ENCODE data around the gene FBXO38. TPM values are rescaled to one million over a fixed set of nuclear protein-coding genes. Genes with fewer than 3 reads are reported as not detected.

FBXO38 gene
- total RNA-seq, 1 experiment from 2014 or later, result 34.5 TPM

DNA sequence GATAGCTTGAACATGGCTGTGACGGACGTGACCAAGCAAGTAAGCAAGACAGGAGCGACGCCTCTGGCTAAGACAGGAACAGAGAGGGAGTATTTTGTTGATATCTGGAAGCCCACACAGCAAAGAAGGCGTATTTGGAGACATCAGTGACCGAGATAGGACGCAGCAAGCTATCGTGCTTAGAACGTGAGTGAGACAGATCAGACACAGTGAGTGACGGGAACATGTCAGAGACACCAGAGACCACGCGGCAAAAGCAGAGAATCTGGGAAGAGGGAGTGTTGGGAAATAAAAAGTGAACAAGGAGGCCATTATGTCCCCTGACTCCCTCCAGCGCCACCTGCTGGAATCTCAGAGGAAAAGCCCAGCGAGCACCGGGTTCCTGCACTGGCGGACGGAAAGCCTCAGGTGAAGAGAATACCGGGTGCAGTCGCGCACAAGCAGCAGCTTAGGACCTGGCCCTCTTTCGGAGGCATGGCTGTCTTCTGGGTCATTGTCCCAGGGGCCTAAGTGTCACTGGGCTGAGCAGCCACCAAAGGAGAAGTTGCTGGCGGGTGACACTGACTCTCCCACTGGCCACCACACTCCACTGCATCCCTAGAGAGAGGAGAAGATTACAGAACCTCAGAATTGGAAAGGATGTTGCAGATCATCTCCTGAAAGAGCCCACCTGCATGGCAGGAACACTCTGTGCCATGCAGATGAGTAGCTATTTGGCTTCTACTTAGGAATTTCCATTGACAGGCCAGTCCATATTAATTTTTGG, 99.1 kb downstream of the FBXO38 start:
- Histone ChIP-seq H3K27me3 (ENCODE audit: control insufficient read depth, insufficient read depth, low read length) (peaks cover 22% of the 10 kb centered on the region), H3K36me3 (ENCODE audit: control insufficient read depth, insufficient read depth, low read length) (no peaks in the 10 kb centered on the region), H3K4me3 (ENCODE audit: low read depth in 2 of 2, low read length in 2 of 2) (peak overlapping the region in 1 of 2 experiments; percentile 39; a peak in 1 of 4 replicates), H3K4me1 (ENCODE audit: control insufficient read depth, insufficient read depth, low read length) (no peaks in the 10 kb centered on the region), H3K27ac (ENCODE audit: low read length) (no peak overlapping the region), H3K9me3 (ENCODE audit: control insufficient read depth, insufficient read depth, low read depth, low read length) (no peaks in the 10 kb centered on the region)
- DNase-seq (ENCODE audit: low read depth, low spot score), result peak; percentile 61
- POLR2A ChIA-PET, result no interaction called here
- no TSS peak for BruUV-seq (replicated peaks)
- TF ChIP-seq, protein P1, sequence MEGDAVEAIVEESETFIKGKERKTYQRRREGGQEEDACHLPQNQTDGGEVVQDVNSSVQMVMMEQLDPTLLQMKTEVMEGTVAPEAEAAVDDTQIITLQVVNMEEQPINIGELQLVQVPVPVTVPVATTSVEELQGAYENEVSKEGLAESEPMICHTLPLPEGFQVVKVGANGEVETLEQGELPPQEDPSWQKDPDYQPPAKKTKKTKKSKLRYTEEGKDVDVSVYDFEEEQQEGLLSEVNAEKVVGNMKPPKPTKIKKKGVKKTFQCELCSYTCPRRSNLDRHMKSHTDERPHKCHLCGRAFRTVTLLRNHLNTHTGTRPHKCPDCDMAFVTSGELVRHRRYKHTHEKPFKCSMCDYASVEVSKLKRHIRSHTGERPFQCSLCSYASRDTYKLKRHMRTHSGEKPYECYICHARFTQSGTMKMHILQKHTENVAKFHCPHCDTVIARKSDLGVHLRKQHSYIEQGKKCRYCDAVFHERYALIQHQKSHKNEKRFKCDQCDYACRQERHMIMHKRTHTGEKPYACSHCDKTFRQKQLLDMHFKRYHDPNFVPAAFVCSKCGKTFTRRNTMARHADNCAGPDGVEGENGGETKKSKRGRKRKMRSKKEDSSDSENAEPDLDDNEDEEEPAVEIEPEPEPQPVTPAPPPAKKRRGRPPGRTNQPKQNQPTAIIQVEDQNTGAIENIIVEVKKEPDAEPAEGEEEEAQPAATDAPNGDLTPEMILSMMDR (IDR thresholded peaks at IDR 0.05), result peak; percentile 91
- no peak for TF ChIP-seq TCF7L2 (IDR thresholded peaks at IDR 0.05; ENCODE audit: low read depth, low read length)
- no peak for TF ChIP-seq SIN3A (IDR thresholded peaks at IDR 0.05; ENCODE audit: borderline replicate concordance, insufficient read depth, low read depth, low read length)
- ATAC-seq, result peak; percentile 90
- in situ Hi-C loops (cut with HindIII; ENCODE audit: low pct_unique_long_range_greater_than_20kb, low sequenced_read_pairs) (no loop called here), intact Hi-C loops (cut with micrococcal nuclease; ENCODE audit: unreplicated experiment) (no loop called here)
- CTCF ChIA-PET, result interaction anchor here (0.5 to 0.6 kb wide), 2 partner anchors 146 to 248 kb away, joined by 3 read pairs; no protein-coding TSS in a partner anchor

DNA sequence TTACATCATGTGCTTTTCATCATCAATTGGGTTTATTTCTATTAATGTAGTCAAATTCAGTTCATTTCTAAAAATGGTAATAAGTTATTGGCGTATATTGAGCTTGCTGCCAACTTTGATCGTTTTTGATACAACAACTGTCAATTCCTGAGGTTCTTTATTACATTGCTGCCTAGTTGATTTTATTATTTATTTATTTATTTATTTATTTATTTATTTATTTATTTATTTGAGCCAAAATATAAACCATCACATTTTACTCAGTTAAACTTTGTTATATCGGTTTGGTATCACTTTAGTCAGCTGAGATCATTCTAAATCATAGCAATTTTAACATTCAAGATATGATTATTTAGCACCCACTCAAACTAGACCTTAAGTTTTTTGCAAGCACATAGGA, 100.0 kb downstream of the FBXO38 start:
- ChIA-PET CTCF (no interaction called here), POLR2A (no interaction called here)
- BruUV-seq (replicated peaks), result no TSS peak
- TF ChIP-seq POLR2AphosphoS5 (IDR thresholded peaks at IDR 0.05; ENCODE audit: low read depth, low read length) (no peak), SIN3A (IDR thresholded peaks at IDR 0.05; ENCODE audit: borderline replicate concordance, insufficient read depth, low read depth, low read length) (no peak)
- TF ChIP-seq, protein P2, sequence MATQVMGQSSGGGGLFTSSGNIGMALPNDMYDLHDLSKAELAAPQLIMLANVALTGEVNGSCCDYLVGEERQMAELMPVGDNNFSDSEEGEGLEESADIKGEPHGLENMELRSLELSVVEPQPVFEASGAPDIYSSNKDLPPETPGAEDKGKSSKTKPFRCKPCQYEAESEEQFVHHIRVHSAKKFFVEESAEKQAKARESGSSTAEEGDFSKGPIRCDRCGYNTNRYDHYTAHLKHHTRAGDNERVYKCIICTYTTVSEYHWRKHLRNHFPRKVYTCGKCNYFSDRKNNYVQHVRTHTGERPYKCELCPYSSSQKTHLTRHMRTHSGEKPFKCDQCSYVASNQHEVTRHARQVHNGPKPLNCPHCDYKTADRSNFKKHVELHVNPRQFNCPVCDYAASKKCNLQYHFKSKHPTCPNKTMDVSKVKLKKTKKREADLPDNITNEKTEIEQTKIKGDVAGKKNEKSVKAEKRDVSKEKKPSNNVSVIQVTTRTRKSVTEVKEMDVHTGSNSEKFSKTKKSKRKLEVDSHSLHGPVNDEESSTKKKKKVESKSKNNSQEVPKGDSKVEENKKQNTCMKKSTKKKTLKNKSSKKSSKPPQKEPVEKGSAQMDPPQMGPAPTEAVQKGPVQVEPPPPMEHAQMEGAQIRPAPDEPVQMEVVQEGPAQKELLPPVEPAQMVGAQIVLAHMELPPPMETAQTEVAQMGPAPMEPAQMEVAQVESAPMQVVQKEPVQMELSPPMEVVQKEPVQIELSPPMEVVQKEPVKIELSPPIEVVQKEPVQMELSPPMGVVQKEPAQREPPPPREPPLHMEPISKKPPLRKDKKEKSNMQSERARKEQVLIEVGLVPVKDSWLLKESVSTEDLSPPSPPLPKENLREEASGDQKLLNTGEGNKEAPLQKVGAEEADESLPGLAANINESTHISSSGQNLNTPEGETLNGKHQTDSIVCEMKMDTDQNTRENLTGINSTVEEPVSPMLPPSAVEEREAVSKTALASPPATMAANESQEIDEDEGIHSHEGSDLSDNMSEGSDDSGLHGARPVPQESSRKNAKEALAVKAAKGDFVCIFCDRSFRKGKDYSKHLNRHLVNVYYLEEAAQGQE (IDR thresholded peaks at IDR 0.05; ENCODE audit: insufficient read depth in 1 of 2, low read depth in 2 of 2, low read length in 1 of 2), result no peak
- Histone ChIP-seq H3K9me3 (ENCODE audit: control insufficient read depth, insufficient read depth, low read depth, low read length) (no peaks in the 10 kb centered on the region), H3K4me3 (ENCODE audit: low read depth in 2 of 2, low read length in 2 of 2) (no peak overlapping the region), H3K36me3 (ENCODE audit: control insufficient read depth, insufficient read depth, low read length) (no peaks in the 10 kb centered on the region), H3K4me1 (ENCODE audit: control insufficient read depth, insufficient read depth, low read length) (no peaks in the 10 kb centered on the region), H3K27ac (ENCODE audit: low read length) (no peak overlapping the region), H3K27me3 (ENCODE audit: control insufficient read depth, insufficient read depth, low read length) (peaks cover 17% of the 10 kb centered on the region)
- ATAC-seq, result no peak
- no peak for DNase-seq (ENCODE audit: low read depth, low spot score)
- in situ Hi-C loops (cut with HindIII; ENCODE audit: low pct_unique_long_range_greater_than_20kb, low sequenced_read_pairs), result no loop called here
- intact Hi-C loops (cut with micrococcal nuclease; ENCODE audit: unreplicated experiment), result no loop called here

DNA sequence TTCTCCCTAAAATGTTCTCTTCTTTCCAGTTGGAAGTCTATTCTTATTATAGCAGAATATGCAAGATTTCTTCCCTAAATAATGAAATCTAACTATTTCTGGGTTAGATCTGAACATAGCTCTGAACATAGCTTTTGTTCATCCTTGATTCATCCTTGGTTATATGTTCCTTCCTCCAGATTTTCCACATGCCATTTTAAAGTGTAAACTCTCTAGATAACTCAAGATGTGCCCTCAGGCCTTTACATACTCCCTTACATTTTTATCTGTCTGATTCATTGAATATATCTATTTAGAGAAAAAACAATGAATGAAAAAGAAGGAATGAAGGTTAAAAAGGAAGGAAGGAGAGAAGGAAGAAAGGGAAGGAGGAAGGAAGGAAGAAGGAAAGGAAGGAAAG, 100.9 kb downstream of the FBXO38 start:
- BruUV-seq (replicated peaks), result no TSS peak
- in situ Hi-C loops (cut with HindIII; ENCODE audit: low pct_unique_long_range_greater_than_20kb, low sequenced_read_pairs), result no loop called here
- intact Hi-C loops (cut with micrococcal nuclease; ENCODE audit: unreplicated experiment), result no loop called here
- Histone ChIP-seq H3K4me1 (ENCODE audit: control insufficient read depth, insufficient read depth, low read length) (no peaks in the 10 kb centered on the region), H3K27ac (ENCODE audit: low read length) (no peak overlapping the region), H3K27me3 (ENCODE audit: control insufficient read depth, insufficient read depth, low read length) (peaks cover 16% of the 10 kb centered on the region; the same call in 1 of the 2 replicates), H3K9me3 (ENCODE audit: control insufficient read depth, insufficient read depth, low read depth, low read length) (no peaks in the 10 kb centered on the region), H3K36me3 (ENCODE audit: control insufficient read depth, insufficient read depth, low read length) (no peaks in the 10 kb centered on the region), H3K4me3 (ENCODE audit: low read depth in 2 of 2, low read length in 2 of 2) (no peak overlapping the region)
- ChIA-PET CTCF (interaction anchor here (0.5 kb wide), 1 partner anchor 254 kb away, joined by 4 read pairs; no protein-coding TSS in a partner anchor), POLR2A (no interaction called here)
- TF ChIP-seq, protein P1 (IDR thresholded peaks at IDR 0.05), result no peak
- no peak for TF ChIP-seq SIN3A (IDR thresholded peaks at IDR 0.05; ENCODE audit: borderline replicate concordance, insufficient read depth, low read depth, low read length)
- TF ChIP-seq TCF7L2 (IDR thresholded peaks at IDR 0.05; ENCODE audit: low read depth, low read length), result no peak
- TF ChIP-seq POLR2AphosphoS5 (IDR thresholded peaks at IDR 0.05; ENCODE audit: low read depth, low read length), result no peak
- TF ChIP-seq, protein P2 (IDR thresholded peaks at IDR 0.05; ENCODE audit: insufficient read depth in 1 of 2, low read depth in 2 of 2, low read length in 1 of 2), result no peak
- no peak for ATAC-seq
- no peak for DNase-seq (ENCODE audit: low read depth, low spot score)

Measured in Panc1 (cell line).